Sigmoid colon (tissue), 7 donors: Measurements from ENCODE around the gene ZFR2. TPM values are rescaled to one million over a fixed set of nuclear protein-coding genes. Genes with fewer than 3 reads are reported as not detected.

ENCODE experiments used
- DNase-seq: peaks from one replicate; pipeline ENCODE4 v3.0.0-alpha.2; 2019
- H3K27ac ChIP-seq, 4 donors: fragments of 200-600 bp; sonication (generic); one replicate each; pipeline ENCODE4 v1.5.1; 2016 to 2019; ENCODE audit warnings: mild to moderate bottlenecking in 1 of 4
- H3K27me3 ChIP-seq, 3 donors: fragments of 200-600 bp; sonication (generic); one replicate each; pipeline ENCODE4 v1.5.1; 2019; ENCODE audit warnings: mild to moderate bottlenecking in 1 of 3
- H3K36me3 ChIP-seq, 4 donors: fragments of 200-600 bp; sonication (generic); one replicate each; pipeline ENCODE4 v1.5.1; 2016 to 2019
- H3K4me1 ChIP-seq, 4 donors: fragments of 200-600 bp; sonication (generic); one replicate each; pipeline ENCODE4 v1.5.1; 2017 to 2019
- H3K4me3 ChIP-seq, 4 donors: fragments of 200-600 bp; sonication (generic); one replicate each; pipeline ENCODE4 v1.5.1; 2017 to 2019; ENCODE audit warnings: mild to moderate bottlenecking in 2 of 4, moderate library complexity in 1 of 4
- H3K9me3 ChIP-seq, 4 donors: fragments of 200-600 bp in 3 of 4; sonication (generic) in 3 of 4; one replicate each; pipeline versions ENCODE4 v1.5.1 to v1.6.1; 2013 to 2019
- EP300 ChIP-seq, 4 donors: sonication (generic); formaldehyde crosslinking; IDR thresholded peaks; one replicate each; pipeline ENCODE4 v1.6.1; 2017; ENCODE audit warnings: antibody characterized with exemption in 4 of 4
- POLR2A ChIP-seq, 2 donors: fragments of 450-650 bp; IDR thresholded peaks; one replicate each; pipeline ENCODE4 v1.6.1; 2016; ENCODE audit warnings: antibody characterized with exemption in 2 of 2, mild to moderate bottlenecking in 2 of 2, moderate library complexity in 2 of 2
- POLR2AphosphoS5 ChIP-seq, 4 donors: sonication (generic); formaldehyde crosslinking; IDR thresholded peaks; one replicate each; pipeline ENCODE4 v1.6.1; 2017; ENCODE audit warnings: antibody characterized with exemption in 4 of 4
- WGBS, 2 donors: extraction: QIAGEN DNeasy Blood & Tissue Kit; methylation state at CpG; one replicate each; pipeline ENCODE4 v1.1.7; 2013; 5-methylcytosine and 5-hydroxymethylcytosine counted together
- intact Hi-C: fragments of 100-400 bp; cut with DNase I; formaldehyde crosslinking; loops from one replicate; pipeline ENCODE4 v1.15.1; 2023
- polyA plus RNA-seq, 3 donors: library from polyadenylated mRNA; stranded (reverse); fragments of 200-250 nt; gene quantifications; one replicate each; pipeline ENCODE4 v1.2.3, GENCODE V29; 2013
- total RNA-seq, 4 donors: library from RNA; depleted of rRNA; stranded (reverse); fragments of >200 nt; gene quantifications; one replicate each; pipeline ENCODE4 v1.1.0, GENCODE V29; 2016
- TF ChIP-seq, protein P1 (sequence below), 4 experiments: fragments of 450-650 bp in 3 of 4; fragments of 200-600 bp in 1 of 4; IDR thresholded peaks; one replicate each; pipeline ENCODE4 v1.5.1; 2016 to 2019; ENCODE audit warnings: antibody characterized with exemption in 4 of 4, mild to moderate bottlenecking in 3 of 4, moderate library complexity in 2 of 4
- donor health status: healthy with polysubstance abuse.
- donor health status: Bipolar disorder and iron deficiency.
- donor health status: healthy.

ZFR2 gene
- total and polyA plus RNA-seq, 7 donors, result under 0.01 to 1.2 (median 0.47) TPM; not detected in 3

- DNase-seq, result no peak
- TF ChIP-seq, protein P1, sequence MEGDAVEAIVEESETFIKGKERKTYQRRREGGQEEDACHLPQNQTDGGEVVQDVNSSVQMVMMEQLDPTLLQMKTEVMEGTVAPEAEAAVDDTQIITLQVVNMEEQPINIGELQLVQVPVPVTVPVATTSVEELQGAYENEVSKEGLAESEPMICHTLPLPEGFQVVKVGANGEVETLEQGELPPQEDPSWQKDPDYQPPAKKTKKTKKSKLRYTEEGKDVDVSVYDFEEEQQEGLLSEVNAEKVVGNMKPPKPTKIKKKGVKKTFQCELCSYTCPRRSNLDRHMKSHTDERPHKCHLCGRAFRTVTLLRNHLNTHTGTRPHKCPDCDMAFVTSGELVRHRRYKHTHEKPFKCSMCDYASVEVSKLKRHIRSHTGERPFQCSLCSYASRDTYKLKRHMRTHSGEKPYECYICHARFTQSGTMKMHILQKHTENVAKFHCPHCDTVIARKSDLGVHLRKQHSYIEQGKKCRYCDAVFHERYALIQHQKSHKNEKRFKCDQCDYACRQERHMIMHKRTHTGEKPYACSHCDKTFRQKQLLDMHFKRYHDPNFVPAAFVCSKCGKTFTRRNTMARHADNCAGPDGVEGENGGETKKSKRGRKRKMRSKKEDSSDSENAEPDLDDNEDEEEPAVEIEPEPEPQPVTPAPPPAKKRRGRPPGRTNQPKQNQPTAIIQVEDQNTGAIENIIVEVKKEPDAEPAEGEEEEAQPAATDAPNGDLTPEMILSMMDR (IDR thresholded peaks at IDR 0.05), result no peak
- TF ChIP-seq POLR2A (IDR thresholded peaks at IDR 0.05) (no peak), EP300 (IDR thresholded peaks at IDR 0.05) (no peak), POLR2AphosphoS5 (IDR thresholded peaks at IDR 0.05) (no peak)
- H3K4me1 ChIP-seq, result no peaks in the 10 kb centered on the region
- H3K4me3 ChIP-seq, result no peak overlapping the region
- H3K9me3 ChIP-seq, result peaks cover 0 to under 1% (median 0%) of the 10 kb centered on the region in 4 donors
- WGBS, 2 donors, result 70 to 75% methylated on average over 12 of the region's 12 CpGs
- H3K36me3 ChIP-seq, result no peaks in the 10 kb centered on the region
- intact Hi-C loops, result no loop called here
- H3K27ac ChIP-seq, result no peak overlapping the region
- no peaks in the 10 kb centered on the region for H3K27me3 ChIP-seq
Measured at GRCh38 chr19:3857449-3858003, 11.3 kb downstream of the ZFR2 start.

- H3K9me3 ChIP-seq, result peaks cover 7 to 11% (median 10%) of the 10 kb centered on the region in 4 donors
- WGBS, 2 donors, result 24 to 77% methylated on average over 19 of the region's 19 CpGs
Measured at GRCh38 chr19:3855320-3855719, 13.5 kb downstream of the ZFR2 start.

DNA sequence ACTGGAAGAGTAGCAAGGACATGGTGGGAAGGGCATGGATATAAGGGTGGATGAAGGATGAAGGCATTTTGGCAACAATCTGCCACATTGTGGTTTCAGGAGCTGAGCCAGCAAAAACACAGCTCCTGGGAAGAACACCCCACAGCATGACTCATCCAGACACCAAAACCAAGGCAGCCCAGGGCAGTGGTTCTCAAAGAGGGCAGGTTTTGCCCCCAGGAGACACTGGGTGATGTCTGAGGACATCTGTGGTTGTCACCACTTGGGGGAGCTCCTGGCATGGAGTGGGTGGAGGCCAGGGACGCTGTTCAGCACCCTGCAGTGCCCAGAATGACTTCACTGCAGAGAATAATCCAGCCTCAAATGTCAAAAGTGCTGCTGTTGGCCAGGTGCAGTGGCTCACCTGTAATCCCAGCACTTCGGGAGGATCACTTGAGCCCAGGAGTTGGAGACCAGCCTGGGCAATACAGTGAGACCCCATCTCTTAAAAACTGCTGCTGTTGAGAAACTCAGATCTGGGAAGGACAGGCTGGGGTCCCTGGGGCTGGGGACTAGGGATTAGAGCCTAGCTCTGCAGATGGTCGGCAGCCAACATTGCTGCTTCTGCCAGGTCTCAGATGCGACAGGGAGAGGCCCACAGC lies 16.1 kb downstream of the ZFR2 start:
- no peaks in the 10 kb centered on the region for H3K36me3 ChIP-seq
- H3K9me3 ChIP-seq, result peaks cover 7 to 11% (median 10%) of the 10 kb centered on the region in 4 donors
- H3K4me3 ChIP-seq, result no peak overlapping the region
- TF ChIP-seq POLR2AphosphoS5 (IDR thresholded peaks at IDR 0.05) (no peak), EP300 (IDR thresholded peaks at IDR 0.05) (no peak), POLR2A (IDR thresholded peaks at IDR 0.05) (no peak)
- TF ChIP-seq, protein P1 (IDR thresholded peaks at IDR 0.05), result no peak
- no peaks in the 10 kb centered on the region for H3K27me3 ChIP-seq
- intact Hi-C loops, result no loop called here
- WGBS, 2 donors, result 53 to 71% methylated on average over 4 of the region's 4 CpGs
- no peaks in the 10 kb centered on the region for H3K4me1 ChIP-seq
- H3K27ac ChIP-seq, result no peak overlapping the region
- no peak for DNase-seq

More at GRCh38 chr19:3855320-3855719, 13.5 kb downstream of the ZFR2 start:
- H3K27me3 ChIP-seq, result no peaks in the 10 kb centered on the region
- DNase-seq, result no peak
- intact Hi-C loops, result no loop called here
- no peak overlapping the region for H3K27ac ChIP-seq
- no peaks in the 10 kb centered on the region for H3K36me3 ChIP-seq
- H3K4me3 ChIP-seq, result no peak overlapping the region
- H3K4me1 ChIP-seq, result no peaks in the 10 kb centered on the region
- no peak for TF ChIP-seq POLR2A (IDR thresholded peaks at IDR 0.05)
- TF ChIP-seq, protein P1 (IDR thresholded peaks at IDR 0.05), result no peak
- TF ChIP-seq EP300 (IDR thresholded peaks at IDR 0.05), result no peak
- TF ChIP-seq POLR2AphosphoS5 (IDR thresholded peaks at IDR 0.05), result no peak

GRCh38 chr19:3852177-3852511 lies 16.7 kb downstream of the ZFR2 start:
- intact Hi-C loops, result no loop called here
- WGBS, 2 donors, result 91 to 97% methylated on average over 1 of the region's 1 CpG
- H3K4me3 ChIP-seq, result no peak overlapping the region
- H3K27me3 ChIP-seq, result no peaks in the 10 kb centered on the region
- DNase-seq, result no peak
- no peaks in the 10 kb centered on the region for H3K4me1 ChIP-seq
- no peak overlapping the region for H3K27ac ChIP-seq
- H3K36me3 ChIP-seq, result no peaks in the 10 kb centered on the region
- peaks cover 7 to 11% (median 10%) of the 10 kb centered on the region in 4 donors for H3K9me3 ChIP-seq
- TF ChIP-seq EP300 (IDR thresholded peaks at IDR 0.05), result no peak
- no peak for TF ChIP-seq POLR2AphosphoS5 (IDR thresholded peaks at IDR 0.05)
- TF ChIP-seq POLR2A (IDR thresholded peaks at IDR 0.05), result no peak
- TF ChIP-seq, protein P1 (IDR thresholded peaks at IDR 0.05), result no peak
